GM21515 (cell line): ENCODE results near the gene TRPM6.

Source experiments
- ATAC-seq: cut with Tn5 transposase; IDR thresholded peaks from one replicate; pipeline ENCODE4 v1.9.1; 2021; ENCODE audit not compliant: unreplicated experiment

Gene TRPM6

GRCh38 chr9:74721696-74722660 lies 165.7 kb downstream of the TRPM6 start:
- ATAC-seq = no peak

- no peak for ATAC-seq
Measured at GRCh38 chr9:74719306-74719705, 168.4 kb downstream of the TRPM6 start.

DNA sequence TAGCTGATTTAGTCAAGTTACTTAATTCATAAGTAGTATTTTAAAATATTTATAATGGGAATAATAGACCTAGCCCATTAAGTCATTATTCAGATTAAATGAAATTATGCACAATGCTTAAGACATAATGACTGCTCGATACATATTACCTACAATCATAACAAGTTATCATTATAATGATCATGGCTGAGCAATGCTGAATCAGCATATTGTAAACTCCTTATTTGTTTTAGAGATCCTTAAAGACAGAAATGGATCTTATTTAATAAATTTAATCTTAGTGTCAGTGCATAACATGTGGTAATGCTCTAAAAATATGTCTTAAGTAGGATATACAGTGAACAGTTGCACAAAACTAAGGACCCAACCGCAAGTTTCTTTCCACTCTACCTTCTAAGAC lies 169.0 kb downstream of the TRPM6 start:
- ATAC-seq = no peak

DNA sequence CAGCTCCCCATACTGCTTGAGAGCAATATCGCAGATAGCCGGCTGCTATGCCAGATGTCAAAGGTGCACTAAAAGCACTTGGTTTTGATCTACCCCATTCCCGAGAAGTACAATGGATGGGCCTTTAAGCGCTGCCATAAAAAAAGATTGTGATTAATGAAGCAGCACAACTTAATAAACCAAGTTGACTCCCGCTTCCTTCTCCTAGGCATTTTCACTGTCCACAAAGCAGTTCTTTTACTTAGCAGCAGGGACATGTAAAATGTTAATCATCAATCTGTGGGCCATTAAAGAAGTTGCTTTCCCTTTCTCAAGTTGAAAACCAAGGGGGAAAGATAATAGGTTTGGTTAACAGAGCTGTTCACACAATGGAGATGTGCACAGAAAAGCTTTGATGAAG lies 176.4 kb downstream of the TRPM6 start:
- no peak for ATAC-seq

GRCh38 chr9:74697535-74697934 lies 190.2 kb downstream of the TRPM6 start:
- no peak for ATAC-seq

DNA sequence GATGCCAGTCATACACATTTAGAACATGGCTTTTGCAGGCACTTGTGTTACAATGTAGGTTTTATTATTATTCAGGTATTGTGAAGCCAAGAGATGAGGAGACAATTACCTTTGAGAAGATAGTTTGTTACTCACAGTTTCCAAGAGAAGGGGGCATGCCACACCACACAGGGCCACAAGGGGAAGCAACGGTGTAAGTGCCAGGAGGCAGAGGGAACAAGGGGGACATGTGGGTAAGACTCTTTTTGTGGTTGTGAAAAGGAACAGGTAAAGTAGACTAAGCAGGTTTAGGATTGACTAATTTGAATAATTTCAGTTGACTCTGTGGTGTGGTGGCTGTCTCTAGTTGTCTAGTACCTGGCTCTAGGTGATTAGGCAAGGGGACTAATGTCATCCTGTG lies 191.2 kb downstream of the TRPM6 start:
- ATAC-seq = no peak

GRCh38 chr9:74691058-74691457 lies 196.7 kb downstream of the TRPM6 start:
- ATAC-seq = no peak

- no peak for ATAC-seq
Measured at GRCh38 chr9:74683322-74683721, 204.4 kb downstream of the TRPM6 start.

DNA sequence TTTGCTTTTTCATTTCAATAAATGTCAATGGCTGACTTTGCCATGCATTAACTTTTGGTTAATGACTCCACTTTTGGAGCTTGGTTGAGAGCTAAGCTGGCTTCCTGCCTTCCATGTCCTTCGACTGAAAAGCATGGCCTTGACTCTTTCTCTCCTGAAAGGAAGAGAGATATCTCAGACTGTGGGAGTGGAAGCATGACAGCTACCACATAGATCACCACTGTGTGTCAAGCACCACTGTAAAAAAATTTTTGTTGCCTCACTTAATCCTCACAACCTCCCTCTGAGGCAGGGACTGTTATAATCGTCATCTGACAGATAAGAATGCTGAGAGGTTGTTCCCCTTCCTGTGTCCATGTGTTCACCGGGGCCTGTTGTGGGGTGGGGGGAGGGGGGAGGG lies 205.8 kb downstream of the TRPM6 start:
- ATAC-seq = no peak

GRCh38 chr9:74674077-74674476 lies 213.6 kb downstream of the TRPM6 start:
- no peak for ATAC-seq
